GM19328 (cell line): Measurements from ENCODE around the gene FNDC4.
"Not testable (repeated sequence)": the region's sequence is repeated elsewhere in the genome, so short reads cannot be mapped to it uniquely, and the experiment has no call there.

Experiments
- ATAC-seq: cut with Tn5 transposase; IDR thresholded peaks from one replicate; pipeline ENCODE4 v1.9.1; 2021; ENCODE audit warnings: mild to moderate bottlenecking, moderate library complexity; ENCODE audit not compliant: unreplicated experiment

The FNDC4 gene

GRCh38 chr2:27494944-27495554, at the start of gene FNDC4:
Gene FNDC4, minus strand, starts transcription at chr2:27495200. Its CDS starts 521 bp downstream, at chr2:27494679.
- ATAC-seq, result no peak

- ATAC-seq, result no peak
These were observed 49.3 kb upstream of the FNDC4 start for GRCh38 chr2:27544143-27544821.

- ATAC-seq, result not testable (repeated sequence)
These were observed 44.6 kb upstream of the FNDC4 start for GRCh38 chr2:27539649-27540048.

- ATAC-seq, result not testable (repeated sequence)
These were observed 43.9 kb upstream of the FNDC4 start for GRCh38 chr2:27538839-27539450.

GRCh38 chr2:27537287-27537686, 42.3 kb upstream of the FNDC4 start:
- no peak for ATAC-seq

GRCh38 chr2:27531983-27532382, 37.0 kb upstream of the FNDC4 start:
- no peak for ATAC-seq

GRCh38 chr2:27527182-27527581, 32.2 kb upstream of the FNDC4 start:
- ATAC-seq, result no peak

GRCh38 chr2:27522400-27522945, 27.5 kb upstream of the FNDC4 start:
- no peak for ATAC-seq

- ATAC-seq, result no peak
These were observed 25.3 kb upstream of the FNDC4 start for GRCh38 chr2:27520316-27520715.

- ATAC-seq, result no peak
These were observed 23.7 kb upstream of the FNDC4 start for GRCh38 chr2:27518782-27519113.

GRCh38 chr2:27518113-27518781, 23.2 kb upstream of the FNDC4 start:
- ATAC-seq, result no peak

- ATAC-seq, result no peak
These were observed 14.3 kb upstream of the FNDC4 start for GRCh38 chr2:27509326-27509725.

- no peak for ATAC-seq
These were observed 12.3 kb upstream of the FNDC4 start for GRCh38 chr2:27507293-27507692.

- no peak for ATAC-seq
These were observed 11.6 kb upstream of the FNDC4 start for GRCh38 chr2:27506587-27506986.

GRCh38 chr2:27502142-27502541, 7.1 kb upstream of the FNDC4 start:
- ATAC-seq, result no peak

GRCh38 chr2:27501042-27501441, 6.0 kb upstream of the FNDC4 start:
- ATAC-seq, result no peak

GRCh38 chr2:27498975-27499374, 4.0 kb upstream of the FNDC4 start:
- no peak for ATAC-seq

GRCh38 chr2:27497288-27497627, 2.3 kb upstream of the FNDC4 start:
- ATAC-seq, result no peak

GRCh38 chr2:27496357-27497287, 1.6 kb upstream of the FNDC4 start, which contains the start of gene GCKR:
Gene GCKR, plus strand, starts transcription at chr2:27496839. Its CDS starts 66 bp downstream, at chr2:27496905.
- ATAC-seq, result no peak

- ATAC-seq, result no peak
These were observed 898 bp upstream of the FNDC4 start for GRCh38 chr2:27495840-27496356.
